Measurements from ENCODE around the gene PEMT. TPM values are rescaled to one million over a fixed set of nuclear protein-coding genes. Genes with fewer than 3 reads are reported as not detected.
A peak's percentile ranks its signal among the peaks of the same experiment; 100 is the strongest.

The PEMT gene
- total and polyA plus RNA-seq, 10 donors = 8.9 to 21.3 (median 14.8) TPM

DNA sequence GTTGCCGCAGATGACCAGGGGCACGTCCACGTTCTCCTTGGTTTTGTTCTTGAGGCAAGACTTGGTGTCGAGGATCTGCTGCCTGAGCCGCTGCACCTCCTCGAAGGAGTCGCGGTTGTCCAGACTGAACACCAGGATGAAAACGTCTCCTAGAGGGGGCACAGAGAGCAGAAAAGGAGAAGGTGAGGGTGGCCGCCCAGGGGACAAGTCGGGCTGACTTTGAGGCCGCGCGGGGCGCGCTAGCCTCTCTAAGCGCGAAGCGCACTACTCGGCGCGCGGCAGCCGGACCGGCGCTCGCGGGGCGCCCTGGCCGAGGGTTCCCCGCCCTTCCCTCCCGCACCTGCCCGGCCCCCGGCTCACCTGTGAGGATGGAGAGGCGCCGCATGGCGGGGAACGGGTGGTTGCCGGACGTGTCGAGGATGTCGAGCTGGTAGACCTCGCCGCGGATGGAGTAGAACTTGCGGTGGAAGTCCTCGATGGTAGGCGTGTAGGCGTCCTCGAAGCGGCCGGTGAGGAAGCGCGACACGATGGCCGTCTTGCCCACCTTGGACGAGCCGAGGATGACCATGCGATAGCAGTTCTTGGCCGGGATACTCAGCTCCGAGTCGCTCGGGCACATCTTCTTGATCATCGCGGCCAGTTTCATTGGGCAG is 95.8 kb downstream of the PEMT start:
- H3K27me3 ChIP-seq (replicated peaks in 1 of 7) = peaks cover 0 to 28% (median 17%) of the 10 kb centered on the region in 7 donors
- DNase-seq = peak; percentile 84
- intact Hi-C loops (cut with DNase I; ENCODE audit: low total_unique reads) = loop anchor here (2.0 to 5.0 kb wide), 2 partner anchors 77 to 147 kb away; no protein-coding TSS in a partner anchor
- H3K4me1 ChIP-seq = peaks cover 18 to 66% (median 44%) of the 10 kb centered on the region in 6 donors
- no peaks in the 10 kb centered on the region for H3K9me3 ChIP-seq
- peak overlapping the region; percentile 71 to 88 (median 82) for H3K27ac ChIP-seq
- H3K36me3 ChIP-seq = peaks cover 0 to 26% (median 15%) of the 10 kb centered on the region in 6 donors
- H3K4me3 ChIP-seq = peak overlapping the region; percentile 54 to 84 (median 68)
- TF ChIP-seq, protein P1, sequence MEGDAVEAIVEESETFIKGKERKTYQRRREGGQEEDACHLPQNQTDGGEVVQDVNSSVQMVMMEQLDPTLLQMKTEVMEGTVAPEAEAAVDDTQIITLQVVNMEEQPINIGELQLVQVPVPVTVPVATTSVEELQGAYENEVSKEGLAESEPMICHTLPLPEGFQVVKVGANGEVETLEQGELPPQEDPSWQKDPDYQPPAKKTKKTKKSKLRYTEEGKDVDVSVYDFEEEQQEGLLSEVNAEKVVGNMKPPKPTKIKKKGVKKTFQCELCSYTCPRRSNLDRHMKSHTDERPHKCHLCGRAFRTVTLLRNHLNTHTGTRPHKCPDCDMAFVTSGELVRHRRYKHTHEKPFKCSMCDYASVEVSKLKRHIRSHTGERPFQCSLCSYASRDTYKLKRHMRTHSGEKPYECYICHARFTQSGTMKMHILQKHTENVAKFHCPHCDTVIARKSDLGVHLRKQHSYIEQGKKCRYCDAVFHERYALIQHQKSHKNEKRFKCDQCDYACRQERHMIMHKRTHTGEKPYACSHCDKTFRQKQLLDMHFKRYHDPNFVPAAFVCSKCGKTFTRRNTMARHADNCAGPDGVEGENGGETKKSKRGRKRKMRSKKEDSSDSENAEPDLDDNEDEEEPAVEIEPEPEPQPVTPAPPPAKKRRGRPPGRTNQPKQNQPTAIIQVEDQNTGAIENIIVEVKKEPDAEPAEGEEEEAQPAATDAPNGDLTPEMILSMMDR (IDR thresholded peaks at IDR 0.05 in 8 of 11, conservative IDR thresholded peaks at IDR 0.05 in 3 of 11) = no peak
- TF ChIP-seq POLR2A (IDR thresholded peaks at IDR 0.05) (no peak), POLR2AphosphoS5 (IDR thresholded peaks at IDR 0.05) (no peak)
- WGBS, 5 donors = 1 to 7% (median 1%) methylated on average over 3 to 65 of the region's 65 CpGs

DNA sequence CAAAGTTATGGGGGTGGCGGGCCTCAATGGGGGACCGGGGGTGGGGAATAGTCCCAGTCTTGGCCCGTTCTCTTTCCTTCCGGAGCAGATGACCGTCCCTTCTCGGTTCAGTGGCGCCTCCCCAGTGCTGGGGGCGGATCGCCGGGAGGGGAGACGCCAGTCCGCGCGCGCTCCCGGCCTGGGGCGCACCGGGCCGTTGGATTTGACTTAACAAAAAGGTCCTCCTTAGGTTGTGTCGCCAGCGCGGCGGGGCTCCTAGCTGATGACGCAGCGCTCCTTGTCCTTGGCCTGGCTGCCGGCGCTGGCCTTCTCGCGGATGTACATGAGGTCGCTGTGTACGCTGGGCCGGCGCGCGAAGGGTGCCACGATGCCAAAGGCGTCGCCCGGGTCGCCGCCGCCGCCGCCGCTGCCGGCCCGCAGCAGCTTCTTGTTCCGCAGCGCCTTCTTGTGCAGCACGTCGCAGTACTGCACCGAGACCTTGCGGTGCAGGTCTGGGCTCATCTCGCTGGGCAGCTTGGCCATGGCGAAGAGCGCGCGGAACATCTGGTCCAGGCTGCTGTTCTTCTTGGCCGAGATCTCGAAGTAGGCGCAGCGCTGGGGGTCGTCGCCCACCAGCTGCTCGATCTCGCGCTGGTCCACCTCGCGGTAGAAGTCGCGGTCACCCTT is 96.5 kb downstream of the PEMT start:
- peak overlapping the region; percentile 29 to 88 (median 82) for H3K27ac ChIP-seq
- DNase-seq = peak; percentile 81
- peaks cover 18 to 66% (median 44%) of the 10 kb centered on the region in 6 donors for H3K4me1 ChIP-seq
- peaks cover 0 to 28% (median 17%) of the 10 kb centered on the region in 7 donors for H3K27me3 ChIP-seq (replicated peaks in 1 of 7)
- TF ChIP-seq POLR2AphosphoS5 (IDR thresholded peaks at IDR 0.05) = peak; percentile 39 to 77 (median 63)
- TF ChIP-seq, protein P1 (IDR thresholded peaks at IDR 0.05 in 8 of 11, conservative IDR thresholded peaks at IDR 0.05 in 3 of 11) = peak in 1 of 11 experiments; percentile 7
- no peak for TF ChIP-seq POLR2A (IDR thresholded peaks at IDR 0.05)
- no peaks in the 10 kb centered on the region for H3K9me3 ChIP-seq
- WGBS, 5 donors = 2 to 5% (median 3%) methylated on average over 13 to 71 of the region's 71 CpGs
- H3K36me3 ChIP-seq = peaks cover 0 to 33% (median 15%) of the 10 kb centered on the region in 6 donors
- H3K4me3 ChIP-seq = peak overlapping the region; percentile 54 to 84 (median 68)
- intact Hi-C loops (cut with DNase I; ENCODE audit: low total_unique reads) = loop anchor here (5.0 kb wide), 1 partner anchor 77 kb away; no protein-coding TSS in a partner anchor

- intact Hi-C loops (cut with DNase I; ENCODE audit: low total_unique reads) = no loop called here
- Histone ChIP-seq H3K4me1 (peaks cover 18 to 66% (median 44%) of the 10 kb centered on the region in 6 donors), H3K27me3 (replicated peaks in 1 of 7) (peaks cover 0 to 28% (median 17%) of the 10 kb centered on the region in 7 donors), H3K27ac (peak overlapping the region; percentile 19 to 88 (median 82)), H3K4me3 (peak overlapping the region; percentile 54 to 84 (median 68)), H3K9me3 (no peaks in the 10 kb centered on the region), H3K36me3 (peaks cover 0 to 38% (median 15%) of the 10 kb centered on the region in 6 donors)
- TF ChIP-seq POLR2A (IDR thresholded peaks at IDR 0.05) (no peak), POLR2AphosphoS5 (IDR thresholded peaks at IDR 0.05) (no peak)
- TF ChIP-seq, protein P1 (IDR thresholded peaks at IDR 0.05 in 8 of 11, conservative IDR thresholded peaks at IDR 0.05 in 3 of 11) = no peak
- WGBS, 5 donors = 32 to 57% (median 39%) methylated on average over 12 to 14 of the region's 14 CpGs
- DNase-seq = peak; percentile 72
Measured at GRCh38 chr17:17494499-17494869, 97.0 kb downstream of the PEMT start.
